Liver (tissue), 9 donors: ENCODE results near the gene LYRM9. TPM values are rescaled to one million over a fixed set of nuclear protein-coding genes. Genes with fewer than 3 reads are reported as not detected.

Source experiments
- DNase-seq: peaks from one replicate; pipeline ENCODE4 v3.0.0-alpha.2; 2017; ENCODE audit warnings: low spot score
- H3K27ac ChIP-seq, 2 donors: one replicate each; pipeline ENCODE4 v1.7.0; 2013; ENCODE audit warnings: inconsistent platforms in 2 of 2, low read length in 2 of 2, control low read depth in 1 of 2, low read depth in 1 of 2, mild to moderate bottlenecking in 1 of 2
- H3K27me3 ChIP-seq, 4 donors: one replicate each; pipeline versions ENCODE4 v1.6.1 to v1.7.0; 2013; ENCODE audit warnings: low read length in 3 of 4, inconsistent platforms in 1 of 4, mild to moderate bottlenecking in 1 of 4, moderate library complexity in 1 of 4; ENCODE audit not compliant: control insufficient read depth in 4 of 4, insufficient read depth in 4 of 4
- H3K36me3 ChIP-seq, 4 donors: one replicate each; pipeline versions ENCODE4 v1.6.1 to v1.7.0; 2013; ENCODE audit warnings: low read length in 3 of 4, mild to moderate bottlenecking in 3 of 4, low read depth in 1 of 4, moderate library complexity in 1 of 4; ENCODE audit not compliant: control insufficient read depth in 4 of 4, insufficient read depth in 3 of 4
- H3K4me1 ChIP-seq, 4 donors: one replicate each; pipeline versions ENCODE4 v1.6.1 to v1.7.0; 2013; ENCODE audit warnings: low read length in 3 of 4, mild to moderate bottlenecking in 3 of 4, moderate library complexity in 1 of 4; ENCODE audit not compliant: control insufficient read depth in 4 of 4, insufficient read depth in 4 of 4
- H3K4me3 ChIP-seq, 3 donors: one replicate each; pipeline versions ENCODE4 v1.6.1 to v1.7.0; 2013; ENCODE audit warnings: low read length in 3 of 3, control low read depth in 1 of 3, low read depth in 1 of 3, mild to moderate bottlenecking in 1 of 3
- H3K9ac ChIP-seq, 2 donors: one replicate each; pipeline ENCODE4 v1.7.0; 2013; ENCODE audit warnings: low read length in 2 of 2, mild to moderate bottlenecking in 2 of 2, moderate library complexity in 2 of 2, control low read depth in 1 of 2, low read depth in 1 of 2
- H3K9me3 ChIP-seq, 4 donors: one replicate each; pipeline versions ENCODE4 v1.6.1 to v1.7.0; 2013; ENCODE audit warnings: low read length in 3 of 4; ENCODE audit not compliant: control insufficient read depth in 4 of 4
- ATF3 ChIP-seq: IDR thresholded peaks from 2 replicates; pipeline ENCODE4 v1.6.1; 2016; ENCODE audit warnings: antibody characterized with exemption
- CTCF ChIP-seq: fragments of 150-350 bp; IDR thresholded peaks from 2 replicates; pipeline ENCODE4 v1.5.1; 2017; ENCODE audit warnings: improper control_type of control experiment, low read depth, low read length; ENCODE audit not compliant: missing input control
- EGR1 ChIP-seq, 2 donors: IDR thresholded peaks; 2 replicates each; pipeline ENCODE4 v1.6.1; 2016 to 2018; ENCODE audit warnings: antibody characterized with exemption in 2 of 2, low read depth in 2 of 2
- FOXA1 ChIP-seq: IDR thresholded peaks from 2 replicates; pipeline ENCODE4 v1.6.1; 2016; ENCODE audit warnings: antibody characterized with exemption
- FOXA2 ChIP-seq: IDR thresholded peaks from 2 replicates; pipeline ENCODE4 v1.6.1; 2016; ENCODE audit warnings: antibody characterized with exemption
- GABPA ChIP-seq, 2 donors: IDR thresholded peaks in 1 of 2; conservative IDR thresholded peaks in 1 of 2; 2 replicates each; pipeline ENCODE4 v1.6.1; 2016; ENCODE audit warnings: antibody characterized with exemption in 2 of 2, mild to moderate bottlenecking in 1 of 2, moderate library complexity in 1 of 2
- HNF4G ChIP-seq: IDR thresholded peaks from 2 replicates; pipeline ENCODE4 v1.6.1; 2016; ENCODE audit warnings: antibody characterized with exemption
- JUND ChIP-seq, 2 donors: IDR thresholded peaks; 2 replicates each; pipeline ENCODE4 v1.6.1; 2016; ENCODE audit warnings: antibody characterized with exemption in 2 of 2
- RAD21 ChIP-seq, 2 donors: IDR thresholded peaks; 2 replicates each; pipeline ENCODE4 v1.6.1; 2016; ENCODE audit warnings: antibody characterized with exemption in 2 of 2, mild to moderate bottlenecking in 2 of 2
- REST ChIP-seq: IDR thresholded peaks from 2 replicates; pipeline ENCODE4 v1.6.1; 2016; ENCODE audit warnings: antibody characterized with exemption, mild to moderate bottlenecking
- RXRA ChIP-seq, 2 donors: IDR thresholded peaks; 2 replicates each; pipeline ENCODE4 v1.6.1; 2017 to 2018; ENCODE audit warnings: antibody characterized with exemption in 2 of 2, mild to moderate bottlenecking in 1 of 2
- SP1 ChIP-seq: IDR thresholded peaks from 2 replicates; pipeline ENCODE4 v1.6.1; 2018; ENCODE audit warnings: antibody characterized with exemption, mild to moderate bottlenecking
- TAF1 ChIP-seq: conservative IDR thresholded peaks from 2 replicates; pipeline ENCODE4 v1.6.1; 2016; ENCODE audit warnings: antibody characterized with exemption, mild to moderate bottlenecking
- YY1 ChIP-seq: IDR thresholded peaks from 2 replicates; pipeline ENCODE4 v1.6.1; 2016; ENCODE audit warnings: antibody characterized with exemption, mild to moderate bottlenecking
- ZBTB33 ChIP-seq: IDR thresholded peaks from 2 replicates; pipeline ENCODE4 v1.6.1; 2016; ENCODE audit warnings: antibody characterized with exemption
- WGBS: extraction: QIAGEN DNeasy Blood & Tissue Kit; methylation state at CpG from one replicate; pipeline ENCODE4 v1.1.7; 2013; 5-methylcytosine and 5-hydroxymethylcytosine counted together
- polyA plus RNA-seq, 2 donors: library from polyadenylated mRNA; stranded (reverse) in 1 of 2; unstranded in 1 of 2; fragments of 200-250 nt in 1 of 2; fragments of >200 nt in 1 of 2; fragmentation: Nextera tagmentation in 1 of 2; extraction: Ambion mirVana in 1 of 2; gene quantifications; one replicate each; pipeline versions ENCODE4 v1.2.1 to v1.2.3, GENCODE V29; 2013 to 2015
- total RNA-seq, 2 donors: library from RNA; depleted of rRNA; stranded (reverse); fragments of >200 nt; gene quantifications; one replicate each; pipeline ENCODE4 v1.2.3, GENCODE V29; 2014
- donor health status: healthy.
- donor health status: healthy.
- donor health status: healthy.
- donor health status: healthy.
- donor health status: healthy.

Gene LYRM9
- 1 to 10 TPM; 4.2 to 4.4 TPM for total RNA-seq
- polyA plus RNA-seq = 1 to 10 TPM; 3.8 to 4.0 TPM

- peak; percentile 96 for DNase-seq
- TF ChIP-seq ATF3 = no peak
- TF ChIP-seq TAF1 = no peak
- TF ChIP-seq RXRA (IDR thresholded peaks at IDR 0.05) = no peak
- TF ChIP-seq GABPA (IDR thresholded peaks at IDR 0.05 in 1 of 2, conservative IDR thresholded peaks at IDR 0.05 in 1 of 2) = no peak
- TF ChIP-seq RAD21 (IDR thresholded peaks at IDR 0.05) = peak in 1 of 2 donors; percentile 68
- no peak for TF ChIP-seq ZBTB33
- no peak for TF ChIP-seq HNF4G
- peak; percentile 90 for TF ChIP-seq CTCF
- TF ChIP-seq REST = no peak
- TF ChIP-seq SP1 = no peak
- no peak for TF ChIP-seq JUND (IDR thresholded peaks at IDR 0.05)
- no peak for TF ChIP-seq FOXA2
- no peak for TF ChIP-seq EGR1 (IDR thresholded peaks at IDR 0.05; ENCODE audit: low read depth in 2 of 2)
- no peak for TF ChIP-seq YY1
- TF ChIP-seq FOXA1 = no peak
- peak within 1 kb of the TSS; percentile 24 to 54 for H3K9ac ChIP-seq
- peak within 1 kb of the TSS; percentile 53 to 82 (median 60) for H3K4me3 ChIP-seq
- no peaks in the 10 kb centered on the region for H3K27me3 ChIP-seq
- no peaks in the 10 kb centered on the region for H3K9me3 ChIP-seq
- peaks cover 0 to 9% (median 1%) of the 10 kb centered on the region in 4 donors for H3K4me1 ChIP-seq
- H3K36me3 ChIP-seq = no peaks in the 10 kb centered on the region
- peak within 1 kb of the TSS; percentile 67 to 72 for H3K27ac ChIP-seq
- 1% methylated on average over 75 of the region's 75 CpGs for WGBS
Measured at GRCh38 chr17:27892866-27893769, at the start of gene LYRM9. Gene LYRM9 (minus strand): TSS chr17:27893365. CDS start chr17:27882694, 10,671 bp downstream.
